GM18519 (cell line): ENCODE data around the gene CHST10.
"Not testable (repeated sequence)": the region's sequence is repeated elsewhere in the genome, so short reads cannot be mapped to it uniquely, and the experiment has no call there.

Source experiments
- ATAC-seq: cut with Tn5 transposase; IDR thresholded peaks from one replicate; pipeline ENCODE4 v1.9.1; 2021; ENCODE audit warnings: mild to moderate bottlenecking, moderate library complexity; ENCODE audit not compliant: unreplicated experiment, low FRiP score

Gene CHST10

DNA sequence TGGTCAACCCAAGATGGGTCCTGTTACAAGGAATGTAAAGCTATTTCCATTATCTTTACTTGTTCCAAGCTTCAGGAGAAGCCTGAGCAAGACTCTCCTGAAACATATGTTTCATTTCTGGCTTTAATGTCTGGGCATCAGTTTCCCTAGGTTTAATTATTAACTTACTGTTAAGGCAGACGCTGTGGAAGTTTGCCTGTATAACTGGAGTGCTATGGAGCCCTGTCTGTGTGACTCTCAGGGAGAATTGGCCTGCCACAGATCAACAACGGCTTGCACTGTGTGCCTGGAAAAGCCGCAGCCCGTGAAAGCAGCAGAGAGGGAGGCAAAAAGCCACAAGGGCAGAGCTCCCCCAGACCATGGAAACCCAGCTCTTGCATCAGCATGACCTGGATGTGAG is 73.0 kb downstream of the CHST10 start:
- no peak for ATAC-seq

DNA sequence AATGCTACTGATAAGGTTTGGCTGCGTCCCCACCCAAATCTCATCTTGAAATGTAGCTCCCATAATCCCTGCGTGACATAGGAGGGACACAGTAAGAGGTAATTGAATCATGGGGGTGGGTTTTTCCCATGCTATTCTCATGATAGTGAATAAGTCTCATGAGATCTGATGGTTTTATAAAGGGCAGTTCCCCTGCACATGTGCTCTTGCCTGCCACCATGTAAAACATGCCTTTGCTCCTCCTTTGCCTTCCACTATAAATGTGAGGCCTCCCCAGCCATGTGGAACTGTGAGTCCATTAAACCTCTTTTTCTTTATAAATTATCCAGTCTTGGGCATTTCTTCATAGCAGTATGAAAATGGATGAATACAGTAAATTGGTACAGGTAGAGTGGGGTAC is 75.0 kb downstream of the CHST10 start:
- ATAC-seq = not testable (repeated sequence)
